GM19239 (cell line): ENCODE results near the gene FAM227B.
"Not testable (repeated sequence)": the region's sequence is repeated elsewhere in the genome, so short reads cannot be mapped to it uniquely, and the experiment has no call there.

Experiments used
- DNase-seq: peaks from one replicate; pipeline ENCODE4 v3.0.0; 2011; ENCODE audit warnings: low spot score; ENCODE audit not compliant: insufficient read length
- FAIRE-seq: peaks from 2 replicates; lab custom pipeline; 2011; peaks lifted over from hg19 to GRCh38; lab: Jason Lieb, UNC

Gene FAM227B

GRCh38 chr15:49501586-49501985 lies 119.0 kb downstream of the FAM227B start:
- DNase-seq: no peak
- no peak for FAIRE-seq

- FAIRE-seq (no peak), DNase-seq (no peak)
These were observed 124.4 kb downstream of the FAM227B start for GRCh38 chr15:49495993-49496753.

- FAIRE-seq (no peak), DNase-seq (no peak)
These were observed 125.8 kb downstream of the FAM227B start for GRCh38 chr15:49494842-49495241.

- no peak for FAIRE-seq
- DNase-seq: no peak
These were observed 127.8 kb downstream of the FAM227B start for GRCh38 chr15:49492830-49493229.

DNA sequence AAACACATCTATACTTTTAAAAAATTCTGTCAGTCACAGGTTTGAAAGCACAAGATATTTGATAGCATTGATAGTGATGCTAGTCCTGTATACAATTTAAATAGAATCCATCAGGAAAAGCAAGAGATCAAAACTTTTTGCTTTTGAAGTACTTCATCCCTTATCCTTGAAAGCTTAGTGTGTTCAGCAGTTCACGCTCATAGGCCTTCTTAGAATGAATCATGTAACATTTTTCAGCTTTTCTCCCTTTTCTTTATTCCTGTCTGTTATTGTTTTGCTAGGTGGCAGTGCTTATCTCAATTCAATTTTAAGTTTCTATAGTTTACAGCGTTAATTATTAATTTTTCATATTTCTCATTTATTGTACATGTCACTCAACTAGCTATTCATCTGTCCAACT lies 128.5 kb downstream of the FAM227B start:
- FAIRE-seq: no peak

DNA sequence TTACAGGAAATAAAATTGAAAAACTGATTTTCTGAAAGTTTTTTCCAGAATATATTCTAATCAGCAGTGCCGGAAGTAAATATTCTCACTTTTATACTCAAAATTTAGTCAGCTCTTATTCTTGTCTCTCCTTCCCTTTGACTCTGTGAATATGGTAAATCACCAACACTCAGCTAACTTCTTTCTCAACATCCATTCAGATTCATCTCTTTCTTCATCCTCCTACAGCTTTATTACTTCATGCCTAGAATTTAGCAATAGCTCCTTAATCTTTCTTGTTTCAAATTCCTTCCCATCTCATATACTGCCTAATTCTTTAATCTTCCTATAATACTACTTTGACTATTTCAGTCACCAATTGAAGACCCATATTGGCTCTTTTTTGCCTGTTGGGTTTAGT lies 129.7 kb downstream of the FAM227B start:
- no peak for DNase-seq
- FAIRE-seq: no peak

More for the DNA sequence above, 128.5 kb downstream of the FAM227B start:
- no peak for DNase-seq

- not testable (repeated sequence) for DNase-seq, FAIRE-seq
These were observed 135.2 kb downstream of the FAM227B start for GRCh38 chr15:49485401-49485800.

- DNase-seq, FAIRE-seq: not testable (repeated sequence)
These were observed 141.6 kb downstream of the FAM227B start for GRCh38 chr15:49478982-49479381.

DNA sequence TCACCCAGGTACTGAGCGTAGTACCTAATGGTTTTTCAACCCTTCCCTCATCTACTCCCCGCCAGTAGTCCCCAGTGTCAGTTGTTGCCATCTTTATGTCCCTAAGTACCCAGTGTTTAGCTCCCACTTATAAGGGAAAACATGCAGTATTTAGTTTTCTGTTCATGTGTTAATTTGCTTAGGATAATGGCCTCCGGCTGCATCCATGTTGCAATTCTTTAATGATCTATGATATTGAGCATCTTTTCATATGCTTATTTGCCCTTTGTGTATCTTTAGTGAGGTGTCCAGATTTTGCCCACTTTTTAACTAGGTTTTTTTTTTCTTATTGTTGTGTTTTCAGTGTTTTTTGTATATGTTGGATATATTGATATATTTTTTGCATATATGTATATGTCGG lies 142.6 kb downstream of the FAM227B start:
- not testable (repeated sequence) for DNase-seq, FAIRE-seq

- no peak for FAIRE-seq
These were observed 147.6 kb downstream of the FAM227B start for GRCh38 chr15:49473031-49473430.

GRCh38 chr15:49472338-49472737 lies 148.3 kb downstream of the FAM227B start:
- no peak for DNase-seq
- peak; percentile 8 for FAIRE-seq

More at GRCh38 chr15:49473031-49473430, 147.6 kb downstream of the FAM227B start:
- no peak for DNase-seq

DNA sequence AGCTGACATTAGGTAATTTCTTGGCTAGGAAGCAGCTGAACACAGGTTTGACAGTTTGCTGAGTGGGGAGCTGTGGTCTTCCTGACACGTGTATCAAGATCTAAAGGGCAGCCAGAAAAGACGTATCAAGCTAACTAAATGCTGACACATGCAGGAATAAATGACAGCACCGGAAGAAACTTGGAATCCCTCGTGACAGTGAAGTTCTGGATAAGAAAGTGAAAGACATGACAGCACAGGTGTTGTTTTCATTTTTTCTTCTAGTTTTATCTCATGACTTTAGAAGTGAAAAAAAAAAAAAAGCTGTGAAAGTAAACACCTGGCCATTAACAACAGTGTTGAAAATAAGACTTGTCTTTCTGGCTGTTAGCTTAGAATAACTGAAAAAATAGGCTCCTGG lies 148.9 kb downstream of the FAM227B start:
- DNase-seq (no peak), FAIRE-seq (peak; percentile 53)

DNA sequence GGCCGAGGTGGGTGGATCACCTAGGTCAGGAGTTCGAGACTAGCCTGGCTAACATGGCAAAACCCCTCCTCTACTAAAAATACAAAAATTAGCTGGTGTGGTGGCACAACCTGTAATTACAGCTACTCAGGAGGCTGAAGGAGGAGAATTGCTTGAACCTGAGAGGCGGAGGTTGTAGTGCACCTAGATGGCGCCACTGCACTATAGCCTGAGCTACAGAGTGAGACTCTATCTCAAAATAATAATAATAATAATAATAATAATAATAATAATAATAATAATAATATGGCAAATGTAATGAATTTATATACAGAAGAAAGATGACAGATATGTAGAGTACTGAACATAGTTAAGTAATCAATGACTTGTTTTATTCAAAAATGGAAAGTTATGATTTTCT lies 149.4 kb downstream of the FAM227B start:
- FAIRE-seq, DNase-seq: not testable (repeated sequence)

DNA sequence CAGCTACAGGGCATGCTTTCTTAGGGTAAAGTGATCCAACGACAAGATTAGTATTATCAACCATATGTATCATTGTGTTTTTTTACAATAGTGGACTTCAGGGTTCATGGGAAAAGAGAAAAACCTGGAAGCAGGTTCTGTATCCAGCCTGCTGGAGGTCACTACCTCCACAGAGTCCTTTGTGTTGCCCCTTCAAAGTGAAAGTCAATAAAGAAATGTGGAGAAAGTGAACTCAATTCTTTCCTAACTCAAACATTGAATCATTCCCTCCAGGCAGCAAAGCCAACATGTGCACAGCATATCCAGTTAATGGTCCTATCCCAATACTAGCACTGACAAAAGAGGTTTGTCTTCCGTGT lies 152.2 kb downstream of the FAM227B start:
- DNase-seq (no peak), FAIRE-seq (no peak)

DNA sequence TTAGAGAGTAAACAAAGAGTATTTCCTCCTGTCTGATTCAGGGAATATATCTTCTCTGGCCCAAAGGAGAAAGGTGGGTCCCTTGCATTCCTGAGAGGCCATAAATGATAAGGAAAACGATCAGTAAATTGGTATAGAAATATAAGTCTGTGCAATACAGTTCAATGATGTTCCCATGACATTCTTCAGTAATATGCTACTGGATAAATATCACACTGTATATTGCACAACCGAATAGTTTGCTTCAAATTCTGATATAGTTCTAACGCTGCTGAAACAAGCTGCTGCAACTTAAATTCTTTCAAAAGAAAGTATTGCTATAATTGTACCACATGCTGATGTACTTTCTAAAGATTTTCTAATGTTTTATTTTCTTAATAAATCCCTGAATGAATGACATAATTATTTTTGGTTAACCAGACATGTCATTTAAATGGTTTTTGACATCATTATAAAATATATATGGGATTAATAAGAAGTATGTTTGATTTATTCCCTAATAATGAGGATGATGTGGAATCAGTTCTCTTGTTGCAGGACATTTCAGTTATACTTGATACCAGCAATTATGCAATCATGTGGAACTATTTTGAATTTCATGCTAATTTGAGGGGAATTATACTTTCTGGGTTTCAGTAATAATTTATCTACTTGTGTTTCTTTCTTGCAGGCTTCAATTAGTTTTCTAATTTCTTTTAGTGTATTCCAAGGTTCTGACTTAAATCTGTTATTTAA lies 152.7 kb downstream of the FAM227B start:
- DNase-seq: no peak

DNA sequence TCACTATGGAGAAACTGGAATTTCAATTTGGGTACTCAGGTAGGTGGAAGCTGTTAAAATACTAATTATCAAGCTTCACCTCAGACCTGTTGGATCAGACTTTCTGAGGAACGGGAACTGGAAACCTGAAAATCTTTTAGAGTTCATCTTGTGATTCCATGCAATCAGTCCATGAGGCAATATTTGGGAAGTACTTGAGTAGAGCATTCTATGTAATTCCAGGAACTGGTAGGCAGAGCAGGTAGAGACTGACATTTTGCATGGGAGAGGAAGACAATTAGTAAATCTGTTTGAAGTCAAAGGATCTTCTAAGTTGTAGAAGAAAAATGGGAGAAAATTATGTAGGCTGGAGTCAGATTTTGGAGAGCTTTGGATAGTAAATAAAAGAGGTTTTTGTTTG lies 154.5 kb downstream of the FAM227B start:
- no peak for DNase-seq
- no peak for FAIRE-seq

More for the DNA sequence above, 152.7 kb downstream of the FAM227B start:
- no peak for FAIRE-seq

- DNase-seq: no peak
- FAIRE-seq: no peak
These were observed 156.1 kb downstream of the FAM227B start for GRCh38 chr15:49464522-49464921.

- DNase-seq (no peak), FAIRE-seq (no peak)
These were observed 158.3 kb downstream of the FAM227B start for GRCh38 chr15:49462232-49462844.

DNA sequence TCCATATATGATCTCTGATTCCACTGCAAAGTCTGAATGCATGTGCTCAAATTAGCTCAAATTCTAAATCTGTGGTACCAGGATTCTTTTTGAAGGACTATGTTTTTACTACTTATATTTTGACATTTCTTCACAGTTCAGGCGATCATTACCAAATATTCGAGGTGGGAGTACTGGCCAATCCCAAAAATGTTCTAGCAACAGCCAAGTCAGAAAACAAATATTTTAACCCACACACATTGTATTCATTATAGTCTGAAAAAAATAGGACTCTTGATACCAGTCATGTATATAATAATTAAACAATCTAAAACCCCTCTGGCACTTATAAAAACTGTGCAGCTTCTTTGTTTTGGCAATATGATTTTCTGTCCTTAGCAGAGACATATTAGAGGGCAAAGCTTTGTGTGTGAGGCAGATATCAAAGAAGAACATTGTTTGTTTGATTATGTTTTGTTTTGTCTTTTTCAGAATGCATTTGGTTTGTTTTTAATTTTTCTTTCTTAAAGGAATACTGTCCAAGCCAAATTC lies 160.1 kb downstream of the FAM227B start:
- FAIRE-seq: no peak
- DNase-seq: no peak

- FAIRE-seq (no peak), DNase-seq (no peak)
These were observed 162.5 kb downstream of the FAM227B start for GRCh38 chr15:49458145-49458544.

DNA sequence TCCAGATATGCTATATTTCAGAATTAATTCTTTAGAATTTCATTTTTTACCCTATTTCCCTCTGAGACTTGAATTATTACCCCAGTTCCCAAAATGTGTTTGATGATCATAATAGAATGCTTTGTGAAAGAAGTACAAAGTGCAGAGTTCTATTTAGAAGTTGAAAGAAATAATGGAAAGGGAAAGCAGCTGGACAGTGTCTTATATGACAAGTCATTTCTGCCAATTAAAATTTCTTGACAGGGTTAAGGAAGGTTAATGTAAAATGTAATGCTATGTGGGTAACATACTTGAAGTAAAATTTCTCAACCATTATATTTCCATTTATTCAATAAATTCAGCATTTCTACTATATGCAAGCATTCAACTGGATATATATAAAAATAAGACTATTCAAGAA lies 164.5 kb downstream of the FAM227B start:
- DNase-seq (no peak), FAIRE-seq (no peak)
